Cortex of kidney (tissue), 1 donor: ENCODE results near the gene PIP5K1C.

Source experiments
- DNase-seq: peaks from one replicate; lab custom pipeline; 2025; lab: John Stamatoyannopoulos, UW

PIP5K1C gene

DNA sequence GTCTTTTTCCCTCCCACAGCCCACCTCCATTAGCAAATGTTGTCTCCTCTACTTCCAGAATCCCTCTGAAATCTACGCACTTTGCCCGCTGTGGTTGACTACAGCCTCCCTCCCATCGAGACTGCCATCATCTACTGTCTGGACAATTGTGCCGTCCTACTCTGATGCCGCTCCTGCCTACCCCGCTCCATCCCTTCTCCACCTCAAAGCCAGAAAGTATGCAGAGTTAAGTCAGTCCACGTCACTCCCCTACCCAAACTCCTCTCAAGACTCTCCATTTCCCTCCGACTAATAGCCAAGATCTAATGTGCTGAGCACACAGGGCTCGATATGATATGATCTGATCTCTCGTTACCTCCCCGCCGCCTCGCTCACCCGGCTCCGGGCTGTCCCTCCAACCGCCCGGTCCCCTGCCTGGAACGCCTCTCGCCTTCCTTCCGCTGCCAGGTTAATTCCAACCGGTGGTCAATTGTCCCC is 74.2 kb downstream of the PIP5K1C start:
- DNase-seq = no peak

DNA sequence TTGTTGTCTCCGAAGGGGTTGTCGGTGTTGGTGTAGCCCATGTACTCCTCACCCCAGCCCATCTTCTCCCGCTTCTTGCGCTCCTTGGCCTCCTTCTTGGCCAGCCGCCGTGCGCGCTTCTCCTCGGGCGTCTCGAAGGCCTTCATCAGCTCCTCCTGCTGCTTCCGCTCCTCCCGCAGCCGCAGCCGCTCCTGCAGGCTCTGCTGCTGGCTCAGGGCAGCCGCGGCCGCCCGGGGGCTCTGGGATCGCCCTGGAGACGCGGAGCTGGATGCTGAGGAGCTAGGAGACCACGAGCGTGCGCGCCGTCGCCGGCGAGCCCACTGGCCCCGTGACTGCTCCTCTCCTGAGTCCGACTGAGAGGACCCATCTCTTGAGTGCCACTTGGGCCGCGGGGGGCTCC is 76.6 kb downstream of the PIP5K1C start:
- no peak for DNase-seq

GRCh38 chr19:3622224-3622623 is 78.0 kb downstream of the PIP5K1C start:
- DNase-seq = no peak

DNA sequence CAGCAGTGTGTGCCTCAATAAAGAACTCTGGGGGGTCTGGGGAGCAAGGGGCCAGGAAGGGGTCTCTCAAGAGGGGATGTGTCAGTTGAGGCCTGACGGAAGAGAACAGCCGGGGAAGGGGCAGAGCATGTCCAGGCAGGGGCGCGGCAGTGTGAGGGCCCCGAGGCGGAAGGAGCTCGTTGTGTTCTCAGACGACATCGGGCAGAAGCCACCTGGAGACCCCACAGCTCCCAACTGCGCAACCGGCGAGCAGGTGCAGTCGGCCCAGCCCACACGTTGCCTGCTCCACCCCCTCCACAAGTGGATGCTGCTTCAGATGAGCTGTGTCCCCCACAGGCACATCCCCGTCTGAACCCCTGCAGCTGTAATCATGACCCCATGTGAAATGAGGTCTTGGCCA is 78.6 kb downstream of the PIP5K1C start:
- DNase-seq = no peak

DNA sequence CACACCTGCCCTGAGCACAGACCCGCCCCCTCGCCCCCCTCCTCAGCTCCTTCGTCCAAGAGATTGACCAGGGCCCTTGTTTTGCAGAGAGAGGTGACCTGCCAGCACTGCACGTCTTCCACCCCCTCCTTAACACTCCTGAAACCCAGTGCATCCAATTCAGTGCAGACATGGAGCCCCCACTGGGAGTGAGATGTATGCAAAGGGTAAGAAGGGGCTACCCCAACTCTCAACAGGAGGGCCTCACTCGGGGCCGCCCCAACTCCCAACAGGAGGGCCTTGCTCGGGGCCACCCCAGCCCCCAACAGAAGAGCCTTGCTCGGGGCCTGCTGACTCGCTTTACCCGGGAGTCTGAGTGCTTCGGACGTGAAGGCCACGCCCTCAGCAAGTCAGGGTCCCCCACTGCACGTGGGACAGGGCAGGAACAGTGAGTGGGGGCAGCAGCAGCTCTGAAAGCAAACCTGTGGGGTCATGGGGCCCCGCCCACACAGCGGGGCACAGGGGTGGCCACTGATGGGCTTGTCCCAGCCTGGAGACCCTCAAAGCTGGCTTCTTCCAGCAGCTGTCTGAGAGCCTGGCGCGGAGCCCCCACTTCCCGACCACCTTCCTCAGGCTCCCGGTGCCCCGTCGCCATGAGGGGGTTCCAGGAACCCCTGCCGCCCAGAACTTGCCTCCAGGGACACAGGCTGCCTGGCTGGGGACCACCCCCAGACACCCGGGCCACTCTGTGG is 79.3 kb downstream of the PIP5K1C start:
- DNase-seq = no peak

DNA sequence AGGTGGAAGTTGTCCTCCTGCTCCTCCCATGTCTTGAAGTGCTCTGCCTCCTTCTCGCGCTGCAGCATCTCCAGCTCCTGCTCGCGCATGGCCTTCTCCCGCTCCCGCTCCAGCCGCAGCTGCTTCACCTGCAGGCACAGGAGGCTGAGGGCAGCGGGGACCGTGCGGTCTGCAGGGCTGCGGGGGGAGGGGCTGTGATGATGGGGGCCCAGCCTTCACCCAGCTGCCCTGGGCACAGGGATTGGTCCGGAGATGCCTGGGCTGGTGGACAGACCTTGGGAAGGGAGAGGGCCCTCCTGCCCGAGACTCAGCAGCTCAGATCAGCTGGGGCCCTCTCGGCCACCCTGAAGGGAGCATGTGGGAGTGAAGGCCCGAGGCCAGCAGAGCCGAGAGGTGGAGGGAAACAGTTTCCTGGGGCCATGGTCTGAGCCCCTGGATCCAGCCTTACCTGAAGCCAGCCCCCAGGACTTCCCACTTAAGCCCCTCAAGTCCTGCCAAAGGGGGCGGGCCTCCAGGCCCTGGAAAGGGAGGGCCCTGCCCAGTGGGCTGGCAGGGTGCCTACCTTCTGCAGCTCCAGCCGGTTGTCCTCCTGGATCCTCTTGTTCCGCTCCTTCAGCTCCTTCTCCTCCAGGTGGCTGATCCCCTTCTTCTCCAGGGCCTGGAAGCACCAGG is 80.0 kb downstream of the PIP5K1C start:
- DNase-seq = no peak

GRCh38 chr19:3619631-3620012 is 80.6 kb downstream of the PIP5K1C start:
- DNase-seq = no peak

DNA sequence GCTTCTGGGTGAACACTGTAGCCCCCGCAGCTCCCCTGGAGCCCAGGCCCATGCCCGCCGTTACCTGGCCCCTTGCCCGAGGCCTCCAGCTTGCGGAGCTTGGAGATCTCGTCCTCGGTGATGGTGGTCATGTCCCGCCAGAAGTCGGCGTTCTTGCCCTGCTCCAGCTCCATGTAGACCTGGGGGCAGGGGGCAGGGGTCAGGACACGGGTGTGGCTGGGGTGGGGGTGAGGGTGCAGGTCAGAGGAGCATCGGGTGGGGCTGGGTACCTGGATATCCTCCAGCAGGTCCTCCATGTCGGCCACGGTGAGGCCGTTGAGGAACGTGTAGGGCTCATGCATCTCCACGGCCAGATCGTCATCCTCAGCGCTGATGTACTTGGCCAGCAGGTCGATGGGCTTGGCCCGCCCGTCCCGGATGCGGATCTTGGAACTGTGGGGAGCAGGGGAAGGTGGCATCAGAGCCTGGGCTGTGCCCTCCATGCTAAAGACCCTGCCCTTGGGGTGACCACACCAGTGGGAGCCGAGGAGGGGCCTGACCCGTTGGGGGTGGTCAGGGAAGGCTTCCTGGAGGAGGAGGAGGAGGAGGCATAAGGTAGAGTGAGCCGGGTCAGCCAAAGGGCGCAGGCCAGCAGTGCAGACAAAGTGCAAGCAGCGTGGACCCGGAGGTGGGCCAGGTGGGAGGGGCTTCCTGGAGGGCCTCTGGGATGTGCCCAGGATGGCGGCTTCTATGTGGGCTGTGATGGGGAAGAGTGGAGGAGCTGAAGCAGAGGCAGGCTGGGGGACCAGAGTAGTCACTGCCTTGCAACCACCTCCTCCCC is 81.2 kb downstream of the PIP5K1C start:
- DNase-seq = no peak

GRCh38 chr19:3618144-3618810 is 82.0 kb downstream of the PIP5K1C start:
- DNase-seq = no peak

- DNase-seq = no peak
These were observed 82.8 kb downstream of the PIP5K1C start for GRCh38 chr19:3617463-3617862.

DNA sequence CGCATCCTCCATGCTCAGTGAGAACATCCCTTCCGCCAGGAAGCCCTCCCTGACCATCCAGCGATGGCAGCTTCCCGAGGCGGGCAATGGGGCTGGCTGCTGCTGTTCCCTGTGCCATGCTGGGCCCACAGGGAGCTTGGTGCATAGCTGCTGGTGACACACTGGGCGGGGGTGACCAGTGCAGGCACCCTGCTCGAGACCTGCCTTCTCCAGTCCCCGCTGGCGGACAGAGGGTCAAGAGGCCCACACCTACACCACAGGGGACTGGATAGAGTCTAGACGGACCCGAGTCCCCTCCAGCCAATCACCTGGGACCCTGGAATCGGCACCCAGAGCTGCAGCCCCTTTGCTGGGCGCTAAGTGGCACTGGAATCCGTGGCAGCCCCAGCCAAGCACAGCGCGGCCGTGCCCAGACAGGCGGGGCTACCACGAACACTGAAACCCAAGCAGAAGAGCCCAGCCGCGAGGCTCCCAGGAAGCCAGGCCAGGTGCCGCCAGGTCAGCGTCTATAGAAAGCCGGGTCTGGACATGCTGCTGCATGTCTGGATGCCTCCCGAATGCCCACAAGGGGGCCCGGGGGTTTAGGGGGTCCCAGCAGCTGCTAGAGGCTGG is 84.6 kb downstream of the PIP5K1C start:
- no peak for DNase-seq

DNA sequence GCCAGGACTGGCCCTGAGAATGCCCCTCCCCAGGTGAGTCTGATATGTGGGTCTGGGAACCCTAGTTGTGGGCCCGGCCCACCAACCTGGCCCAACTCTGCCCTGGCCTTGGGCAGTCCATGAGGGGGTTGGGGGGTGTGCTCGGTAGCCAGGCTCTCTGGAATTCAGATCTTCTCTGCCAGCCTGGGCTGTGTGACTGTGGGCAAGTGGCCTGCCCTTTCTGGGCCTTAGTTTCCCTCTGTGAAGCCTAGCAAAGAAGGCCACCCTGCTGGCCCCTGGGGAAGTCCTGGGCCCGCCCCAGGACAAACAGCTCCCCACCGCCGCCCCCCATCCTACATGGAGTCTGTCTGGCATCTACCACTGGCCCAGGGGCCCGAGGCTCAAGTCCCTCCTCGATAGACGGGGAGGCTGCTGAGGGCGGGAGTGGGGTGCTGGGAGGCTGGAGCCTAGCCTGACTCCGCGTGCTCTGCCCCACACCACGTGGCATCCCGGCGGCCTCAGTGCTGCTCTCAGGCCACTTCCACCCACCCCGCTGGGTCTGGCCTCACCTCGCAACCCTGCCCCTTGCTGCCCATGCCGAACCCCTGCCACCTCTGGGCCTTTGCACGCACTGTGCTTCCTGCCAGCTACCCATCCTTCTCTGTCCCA is 85.3 kb downstream of the PIP5K1C start:
- no peak for DNase-seq

DNA sequence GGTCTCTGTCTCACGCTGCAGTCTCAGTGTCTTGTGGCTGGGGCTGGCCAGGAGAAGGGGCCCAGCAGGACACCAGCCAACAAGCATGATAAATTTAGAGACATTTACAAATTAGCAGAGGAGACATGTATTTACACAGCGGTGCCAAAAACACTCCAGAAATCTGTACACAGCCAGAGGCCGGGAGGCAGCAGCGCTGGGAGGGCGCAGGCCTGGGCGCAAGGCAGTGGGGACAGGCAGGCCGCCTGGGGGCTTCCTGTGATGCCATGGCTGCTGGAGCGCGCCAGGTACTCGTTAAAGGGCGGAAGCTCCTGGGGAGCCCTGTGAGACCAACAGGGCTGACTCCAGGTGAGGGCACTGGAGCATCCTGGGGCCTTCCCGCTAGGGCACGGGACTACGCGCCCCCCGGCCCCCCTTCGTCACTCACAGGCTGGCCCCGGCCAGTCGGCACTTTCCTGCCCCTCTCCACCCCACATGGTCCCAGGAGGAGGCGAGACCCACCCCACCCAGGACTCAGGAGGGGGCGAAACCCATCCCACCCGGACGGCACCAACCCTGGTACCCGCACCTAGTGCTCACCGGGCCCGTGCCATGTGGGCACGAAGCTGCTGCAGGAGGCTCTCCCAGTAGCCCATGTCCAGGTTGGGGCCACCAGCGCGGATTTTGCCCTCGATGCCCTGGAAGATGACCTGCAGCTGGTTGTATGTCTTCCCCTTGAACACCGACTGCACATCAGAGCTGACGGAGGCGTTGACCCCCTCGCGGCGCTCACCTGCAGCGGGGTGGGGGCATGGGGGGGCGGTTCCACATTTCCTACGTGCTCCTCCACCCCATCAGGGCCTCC is 86.2 kb downstream of the PIP5K1C start:
- no peak for DNase-seq

GRCh38 chr19:3612901-3613741 is 87.1 kb downstream of the PIP5K1C start:
- DNase-seq = no peak

GRCh38 chr19:3612330-3612729 is 87.9 kb downstream of the PIP5K1C start:
- no peak for DNase-seq

DNA sequence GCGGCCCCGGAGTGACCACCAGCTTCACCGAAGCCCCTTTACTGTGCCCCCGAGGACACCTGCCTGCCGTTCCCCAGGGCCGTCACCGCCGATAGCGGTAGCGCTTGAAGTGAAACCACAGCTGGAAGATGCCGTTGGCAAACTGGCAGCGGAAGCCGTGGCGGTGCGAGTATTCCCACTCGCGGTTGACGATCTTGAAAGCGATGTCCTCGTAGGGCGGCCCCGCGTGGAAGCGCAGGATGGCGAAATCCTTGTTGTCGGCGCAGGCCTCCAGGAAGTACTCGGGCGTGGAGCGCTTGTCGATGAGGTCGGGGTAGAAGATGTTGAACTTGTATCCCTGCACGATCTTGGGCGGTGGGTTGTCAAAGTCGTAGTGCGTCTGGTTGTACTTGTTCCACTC is 88.4 kb downstream of the PIP5K1C start:
- DNase-seq = no peak

DNA sequence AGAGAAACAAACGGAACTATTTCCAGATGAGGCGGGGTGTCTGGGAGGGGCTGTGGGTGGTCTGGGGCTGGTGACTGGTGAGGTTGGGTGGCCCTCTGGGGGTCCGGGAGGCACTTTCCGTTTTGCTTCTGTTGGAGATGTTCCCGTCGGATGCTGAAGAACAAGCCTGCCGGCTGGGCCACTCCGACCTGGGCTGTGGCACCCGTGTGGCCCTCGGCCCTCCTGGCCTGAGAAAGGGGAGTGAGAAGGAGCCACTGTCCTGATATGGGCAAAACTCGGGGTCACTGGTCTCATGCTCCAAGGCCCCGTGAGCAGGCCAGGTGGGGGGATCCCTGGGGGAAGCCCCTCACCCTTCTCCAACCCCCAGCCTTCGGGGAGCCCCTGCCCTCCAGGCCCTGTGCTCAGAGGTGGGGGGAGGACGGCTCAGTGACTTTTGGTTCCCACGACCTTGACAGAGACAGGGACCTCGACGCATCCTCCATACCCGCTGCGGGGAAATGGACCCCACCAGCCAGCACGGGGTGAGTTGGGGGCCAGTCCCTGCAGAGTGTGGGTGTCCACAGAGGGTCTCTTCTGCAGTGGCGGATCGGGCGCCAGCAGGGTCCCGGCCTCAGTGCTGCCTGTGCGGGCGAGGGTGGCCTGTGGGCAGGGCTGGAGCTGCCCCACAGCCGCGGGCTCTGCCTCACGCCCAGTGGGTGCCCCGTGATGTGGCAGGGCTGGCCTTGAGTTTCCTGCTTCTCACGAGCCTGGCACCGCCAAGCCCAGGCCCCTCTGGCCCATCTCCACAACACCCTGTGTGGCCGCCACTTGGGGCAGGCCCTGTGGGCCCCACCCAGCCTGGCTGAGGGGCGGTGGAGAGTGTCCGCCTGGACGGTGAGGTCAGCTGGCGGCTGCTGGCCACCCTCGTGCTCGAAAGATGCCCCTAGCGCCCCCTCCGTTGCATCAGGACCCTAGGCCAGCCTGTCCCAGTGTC is 89.2 kb downstream of the PIP5K1C start:
- DNase-seq = no peak
